Inflammatory macrophage (primary cell): ENCODE measurements around the gene ACBD6.
A peak's percentile ranks its signal among the peaks of the same experiment; 100 is the strongest.

Source experiments
- DNase-seq, 2 donors: peaks; one replicate each; pipeline ENCODE4 v3.0.0-alpha.2; 2020 to 2022

ACBD6 gene

GRCh38 chr1:180524915-180525714 is 22.7 kb upstream of the ACBD6 start:
- DNase-seq = peak in 1 of 2 donors; percentile 4

- no peak for DNase-seq
Measured at GRCh38 chr1:180524160-180524914, 22.0 kb upstream of the ACBD6 start.

GRCh38 chr1:180522213-180522515 is 19.8 kb upstream of the ACBD6 start:
- no peak for DNase-seq

- DNase-seq = no peak
Measured at GRCh38 chr1:180521474-180522212, 19.3 kb upstream of the ACBD6 start.

GRCh38 chr1:180519846-180520245 is 17.5 kb upstream of the ACBD6 start:
- no peak for DNase-seq

- peak; percentile 71 to 77 for DNase-seq
Measured at GRCh38 chr1:180515857-180516388, 13.5 kb upstream of the ACBD6 start.

- no peak for DNase-seq
Measured at GRCh38 chr1:180515364-180515763, 13.0 kb upstream of the ACBD6 start.

GRCh38 chr1:180513531-180513930 is 11.2 kb upstream of the ACBD6 start:
- DNase-seq = no peak

GRCh38 chr1:180510882-180511281 is 8.5 kb upstream of the ACBD6 start:
- DNase-seq = no peak

GRCh38 chr1:180508725-180509097 is 6.3 kb upstream of the ACBD6 start:
- no peak for DNase-seq

- DNase-seq = no peak
Measured at GRCh38 chr1:180507795-180508724, 5.7 kb upstream of the ACBD6 start.

GRCh38 chr1:180505732-180506335 is 3.5 kb upstream of the ACBD6 start:
- DNase-seq = no peak

GRCh38 chr1:180504186-180504585 is 1.8 kb upstream of the ACBD6 start:
- no peak for DNase-seq

- DNase-seq = peak; percentile 29 to 36
Measured at GRCh38 chr1:180503280-180503862, 994 bp upstream of the ACBD6 start.

GRCh38 chr1:180501865-180502360 is 464 bp downstream of the ACBD6 start:
- no peak for DNase-seq

GRCh38 chr1:180500689-180501088 is 1.7 kb downstream of the ACBD6 start:
- no peak for DNase-seq

GRCh38 chr1:180498594-180498993 is 3.8 kb downstream of the ACBD6 start:
- no peak for DNase-seq

GRCh38 chr1:180497826-180498225 is 4.6 kb downstream of the ACBD6 start:
- DNase-seq = no peak

- peak in 1 of 2 donors; percentile 9 for DNase-seq
Measured at GRCh38 chr1:180494370-180494769, 8.0 kb downstream of the ACBD6 start.

GRCh38 chr1:180489976-180490375 is 12.4 kb downstream of the ACBD6 start:
- DNase-seq = no peak

GRCh38 chr1:180489313-180489712 is 13.1 kb downstream of the ACBD6 start:
- no peak for DNase-seq
